Right atrium auricular region (tissue), 2 donors: ENCODE data around the gene HBE1. TPM values are rescaled to one million over a fixed set of nuclear protein-coding genes. Genes with fewer than 3 reads are reported as not detected.

ENCODE experiments used
- DNase-seq: peaks from one replicate; pipeline ENCODE4 v3.0.0-alpha.2; 2019; ENCODE audit warnings: low spot score
- H3K27ac ChIP-seq, 2 donors: fragments of 200-600 bp; sonication (generic); 1 replicate in 1 of 2; 2 replicates in 1 of 2; pipeline ENCODE4 v1.5.1; 2016 to 2019
- H3K27me3 ChIP-seq, 2 donors: fragments of 200-600 bp; sonication (generic); one replicate each; pipeline versions ENCODE4 v1.5.1 to v1.6.0; 2017 to 2019
- H3K36me3 ChIP-seq: fragments of 200-600 bp; sonication (generic); one replicate; pipeline ENCODE4 v1.5.1; 2016
- H3K4me1 ChIP-seq, 2 donors: fragments of 200-600 bp; sonication (generic); one replicate each; pipeline versions ENCODE4 v1.5.1 to v1.6.0; 2017 to 2019
- H3K4me3 ChIP-seq, 2 donors: fragments of 200-600 bp; sonication (generic); 1 replicate in 1 of 2; 2 replicates in 1 of 2; pipeline ENCODE4 v1.5.1; 2017 to 2019; ENCODE audit warnings: mild to moderate bottlenecking in 1 of 2, moderate library complexity in 1 of 2
- H3K9me3 ChIP-seq, 2 donors: fragments of 200-600 bp; sonication (generic); one replicate each; pipeline ENCODE4 v1.5.1; 2019
- CTCF ChIP-seq, 2 donors: fragments of 200-600 bp; sonication (generic); IDR thresholded peaks; one replicate each; pipeline ENCODE4 v1.5.1; 2019; ENCODE audit warnings: antibody characterized with exemption in 2 of 2
- total RNA-seq, 2 donors: library from RNA; depleted of rRNA; stranded (reverse); fragments of >200 nt; gene quantifications; one replicate each; pipeline ENCODE4 v1.1.0, GENCODE V29; 2016

The HBE1 gene
- total RNA-seq, 2 donors from 2014 or later, result not detected

GRCh38 chr11:5242208-5242607 lies 27.5 kb downstream of the HBE1 start:
- Histone ChIP-seq H3K36me3 (no peaks in the 10 kb centered on the region), H3K4me1 (no peaks in the 10 kb centered on the region), H3K27me3 (no peaks in the 10 kb centered on the region), H3K4me3 (no peak overlapping the region), H3K27ac (no peak overlapping the region), H3K9me3 (no peaks in the 10 kb centered on the region)
- no peak for DNase-seq
- no peak for TF ChIP-seq CTCF (IDR thresholded peaks at IDR 0.05)

DNA sequence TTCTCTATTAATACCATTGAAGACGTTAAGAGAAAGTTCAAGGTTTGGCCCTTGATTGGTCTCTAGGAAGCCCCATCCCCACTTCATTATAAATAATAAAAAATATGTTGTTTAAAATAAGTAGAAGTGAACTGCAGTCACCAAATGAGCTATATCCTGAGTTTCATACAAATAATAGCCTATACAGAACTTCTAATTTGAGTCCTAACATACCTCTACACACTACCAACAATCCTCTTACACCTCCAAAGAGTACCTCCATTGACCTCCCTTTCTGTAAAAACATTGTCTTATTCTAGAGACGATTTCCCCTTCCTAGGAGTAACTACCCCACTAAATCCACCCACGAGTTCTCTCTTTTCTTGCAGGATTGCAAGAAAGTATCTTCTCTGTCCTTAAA lies 28.3 kb downstream of the HBE1 start:
- H3K9me3 ChIP-seq, result no peaks in the 10 kb centered on the region
- H3K27me3 ChIP-seq, result no peaks in the 10 kb centered on the region
- no peaks in the 10 kb centered on the region for H3K36me3 ChIP-seq
- TF ChIP-seq CTCF (IDR thresholded peaks at IDR 0.05), result no peak
- no peak for DNase-seq
- no peaks in the 10 kb centered on the region for H3K4me1 ChIP-seq
- H3K4me3 ChIP-seq, result no peak overlapping the region
- no peak overlapping the region for H3K27ac ChIP-seq

DNA sequence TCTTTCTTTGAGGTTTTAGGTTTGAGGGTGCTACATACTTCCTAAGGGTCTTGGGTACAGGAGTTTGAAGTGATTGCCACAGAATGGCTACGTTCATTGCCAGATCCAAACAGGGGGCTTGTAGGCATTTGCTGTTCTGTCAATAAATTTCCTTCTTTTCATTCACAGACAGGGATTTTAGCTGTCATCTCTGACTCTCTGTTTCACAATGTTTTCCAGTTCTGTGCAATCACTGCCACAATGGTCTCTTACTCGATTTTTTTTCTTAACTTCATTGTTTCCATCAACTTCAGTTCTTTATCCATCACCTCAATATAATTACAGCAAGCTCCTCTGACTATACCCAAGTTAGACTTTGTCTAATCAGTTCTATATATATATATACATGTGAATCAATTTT lies 29.3 kb downstream of the HBE1 start:
- no peak for TF ChIP-seq CTCF (IDR thresholded peaks at IDR 0.05)
- no peaks in the 10 kb centered on the region for H3K4me1 ChIP-seq
- no peaks in the 10 kb centered on the region for H3K27me3 ChIP-seq

GRCh38 chr11:5240056-5240455 lies 29.7 kb downstream of the HBE1 start:
- H3K4me3 ChIP-seq, result no peak overlapping the region
- no peaks in the 10 kb centered on the region for H3K9me3 ChIP-seq
- H3K4me1 ChIP-seq, result no peaks in the 10 kb centered on the region
- DNase-seq, result no peak
- no peaks in the 10 kb centered on the region for H3K36me3 ChIP-seq
- no peak for TF ChIP-seq CTCF (IDR thresholded peaks at IDR 0.05)
- H3K27ac ChIP-seq, result no peak overlapping the region
- no peaks in the 10 kb centered on the region for H3K27me3 ChIP-seq

More for the DNA sequence above, 29.3 kb downstream of the HBE1 start:
- no peak for DNase-seq
- Histone ChIP-seq H3K36me3 (no peaks in the 10 kb centered on the region), H3K27ac (no peak overlapping the region), H3K4me3 (no peak overlapping the region), H3K9me3 (no peaks in the 10 kb centered on the region)

DNA sequence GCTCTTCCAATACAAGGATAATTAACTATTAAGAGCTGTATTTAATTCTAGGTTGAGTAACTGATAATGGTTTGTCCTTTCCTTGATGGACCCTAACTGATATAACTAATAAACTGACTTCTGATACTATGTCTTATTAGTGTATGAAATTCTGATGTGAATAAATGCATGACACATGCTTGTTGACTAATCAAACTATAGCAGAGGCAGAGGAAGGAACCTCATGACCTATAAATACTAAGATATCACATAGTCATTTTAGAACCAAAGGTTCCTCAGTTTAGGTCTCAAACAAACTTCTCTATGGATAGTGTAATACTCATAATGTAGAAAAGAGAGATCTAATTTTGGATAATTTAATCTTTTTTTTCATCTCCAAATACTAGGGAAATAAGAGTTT lies 30.7 kb downstream of the HBE1 start:
- no peak for TF ChIP-seq CTCF (IDR thresholded peaks at IDR 0.05)

DNA sequence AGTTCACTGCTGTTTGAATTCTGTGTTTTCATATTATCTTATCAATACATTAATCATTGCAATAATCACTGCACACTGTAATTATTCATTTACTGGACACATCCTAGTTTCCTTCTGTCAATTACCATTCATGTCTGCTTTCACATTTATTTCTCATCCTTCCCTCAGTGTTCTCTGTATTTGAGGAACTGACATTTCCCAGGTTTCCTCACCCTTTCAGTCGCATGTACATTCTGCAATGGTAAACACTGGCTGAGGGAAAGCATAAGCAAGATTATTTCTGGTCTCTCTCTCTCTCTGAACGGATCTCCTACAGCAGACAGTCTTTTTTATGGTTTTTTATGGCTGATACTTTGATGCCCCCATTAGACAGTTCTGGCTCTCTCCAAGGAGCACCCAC lies 31.3 kb downstream of the HBE1 start:
- Histone ChIP-seq H3K27ac (no peak overlapping the region), H3K36me3 (no peaks in the 10 kb centered on the region), H3K4me1 (no peaks in the 10 kb centered on the region), H3K27me3 (no peaks in the 10 kb centered on the region), H3K4me3 (no peak overlapping the region), H3K9me3 (no peaks in the 10 kb centered on the region)
- no peak for TF ChIP-seq CTCF (IDR thresholded peaks at IDR 0.05)
- no peak for DNase-seq

More for the DNA sequence above, 30.7 kb downstream of the HBE1 start:
- no peaks in the 10 kb centered on the region for H3K36me3 ChIP-seq
- no peak for DNase-seq
- no peaks in the 10 kb centered on the region for H3K9me3 ChIP-seq
- H3K4me3 ChIP-seq, result no peak overlapping the region
- H3K27ac ChIP-seq, result no peak overlapping the region
- no peaks in the 10 kb centered on the region for H3K4me1 ChIP-seq
- H3K27me3 ChIP-seq, result no peaks in the 10 kb centered on the region
